ENCODE data around the gene SRSF2. TPM values are rescaled to one million over a fixed set of nuclear protein-coding genes. Genes with fewer than 3 reads are reported as not detected.
"Not testable (repeated sequence)": the region's sequence is repeated elsewhere in the genome, so short reads cannot be mapped to it uniquely, and the experiment has no call there.

The SRSF2 gene
- total RNA-seq, 2 donors from 2014 or later: 258 to 301 TPM

- ATAC-seq (no peak), DNase-seq (no peak)
- TF ChIP-seq POLR2A (IDR thresholded peaks at IDR 0.05): no peak
- no peak for TF ChIP-seq CTCF (IDR thresholded peaks at IDR 0.05)
- Histone ChIP-seq H3K36me3 (replicated peaks in 1 of 2; ENCODE audit: insufficient read depth in 1 of 2, low read depth in 2 of 2) (peaks cover 3 to 7% of the 10 kb centered on the region in 2 donors), H3K9me3 (no peaks in the 10 kb centered on the region), H3K4me1 (no peaks in the 10 kb centered on the region), H3K4me3 (no peak overlapping the region), H3K27me3 (no peaks in the 10 kb centered on the region), H3K27ac (no peak overlapping the region)
- 83 to 85% methylated on average over 9 of the region's 9 CpGs for WGBS, 2 donors
- intact Hi-C loops (cut with DNase I): no loop called here
Measured at GRCh38 chr17:76747716-76748363, 10.7 kb upstream of the SRSF2 start.

DNA sequence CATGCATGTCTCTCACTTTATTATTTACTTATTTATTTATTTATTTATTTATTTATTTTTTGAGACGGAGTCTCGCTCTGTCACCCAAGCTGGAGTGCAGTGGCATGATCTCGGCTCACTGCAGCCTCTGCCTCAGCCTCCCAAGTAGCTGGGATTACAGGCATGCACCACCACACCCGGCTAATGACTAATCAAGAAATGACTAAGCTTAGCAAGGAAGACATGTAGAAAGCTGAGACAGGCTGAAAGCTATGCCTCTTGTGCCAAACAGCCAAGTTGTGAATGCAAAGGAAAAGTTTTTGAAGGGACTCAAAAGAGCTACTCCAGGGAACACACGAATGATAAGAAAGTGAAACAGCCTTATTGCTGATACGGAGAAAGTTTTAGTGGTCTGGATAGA lies 8.7 kb upstream of the SRSF2 start:
- H3K36me3 ChIP-seq (replicated peaks in 1 of 2; ENCODE audit: insufficient read depth in 1 of 2, low read depth in 2 of 2); H3K9me3 ChIP-seq; H3K4me3 ChIP-seq; H3K4me1 ChIP-seq; ATAC-seq; intact Hi-C loops (cut with DNase I); H3K27ac ChIP-seq; DNase-seq; H3K27me3 ChIP-seq: not testable (repeated sequence)
- WGBS, 2 donors: 91 to 98% methylated on average over 6 of the region's 6 CpGs

DNA sequence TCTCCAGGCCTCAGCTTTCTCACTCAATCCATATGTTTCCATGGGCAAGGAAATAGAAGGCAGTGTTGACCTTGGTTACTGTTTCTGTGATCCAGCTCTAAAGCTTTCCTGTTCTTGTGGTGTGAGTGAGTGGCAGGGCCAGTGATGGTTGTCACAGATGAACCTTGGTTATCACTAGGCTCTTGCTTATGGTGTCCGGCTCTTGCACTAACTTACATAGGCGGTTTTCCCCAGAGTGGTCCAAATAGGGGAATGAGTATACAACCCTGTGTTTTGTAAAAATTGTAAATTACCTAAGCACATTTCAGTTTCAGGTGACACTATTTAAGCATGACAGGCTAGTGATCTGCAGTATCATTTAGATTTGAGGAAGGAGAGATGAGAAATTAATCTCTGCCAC lies 7.6 kb upstream of the SRSF2 start:
- TF ChIP-seq CTCF (IDR thresholded peaks at IDR 0.05) (no peak), POLR2A (IDR thresholded peaks at IDR 0.05) (no peak)
- peaks cover 3 to 7% of the 10 kb centered on the region in 2 donors for H3K36me3 ChIP-seq (replicated peaks in 1 of 2; ENCODE audit: insufficient read depth in 1 of 2, low read depth in 2 of 2)
- intact Hi-C loops (cut with DNase I): no loop called here
- H3K27ac ChIP-seq: no peak overlapping the region
- WGBS, 2 donors: 91 to 98% methylated on average over 2 of the region's 2 CpGs
- DNase-seq: no peak
- H3K4me1 ChIP-seq: peaks cover 6% of the 10 kb centered on the region
- no peaks in the 10 kb centered on the region for H3K27me3 ChIP-seq
- H3K9me3 ChIP-seq: no peaks in the 10 kb centered on the region
- no peak overlapping the region for H3K4me3 ChIP-seq
- no peak for ATAC-seq

DNA sequence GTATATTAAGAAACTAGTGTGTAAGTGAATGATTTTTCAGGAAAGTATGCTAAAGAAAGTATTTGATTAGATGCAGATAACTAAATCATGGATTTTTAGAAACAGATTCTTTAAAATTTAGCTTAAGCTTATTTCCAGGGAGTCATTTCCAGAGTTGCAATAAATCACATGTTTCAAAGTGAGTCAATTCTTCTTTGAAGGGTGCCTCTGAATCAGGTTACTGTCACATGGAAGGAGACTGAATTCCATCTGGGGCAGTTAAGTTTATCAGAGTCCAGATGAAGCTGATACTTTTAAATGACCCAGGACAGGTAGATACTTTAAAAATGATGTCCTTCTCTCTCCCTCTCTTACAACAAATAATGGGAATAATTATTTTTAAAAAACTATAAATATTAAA lies 5.8 kb upstream of the SRSF2 start:
- Histone ChIP-seq H3K4me3 (no peak overlapping the region), H3K4me1 (peaks cover 19% of the 10 kb centered on the region), H3K9me3 (no peaks in the 10 kb centered on the region), H3K36me3 (replicated peaks in 1 of 2; ENCODE audit: insufficient read depth in 1 of 2, low read depth in 2 of 2) (peaks cover 3 to 7% of the 10 kb centered on the region in 2 donors), H3K27ac (no peak overlapping the region), H3K27me3 (no peaks in the 10 kb centered on the region)
- intact Hi-C loops (cut with DNase I): no loop called here
- ATAC-seq (no peak), DNase-seq (no peak)
- TF ChIP-seq POLR2A (IDR thresholded peaks at IDR 0.05): no peak
- no peak for TF ChIP-seq CTCF (IDR thresholded peaks at IDR 0.05)

- Histone ChIP-seq H3K27ac (no peak overlapping the region), H3K36me3 (replicated peaks in 1 of 2; ENCODE audit: insufficient read depth in 1 of 2, low read depth in 2 of 2) (peaks cover 3 to 7% of the 10 kb centered on the region in 2 donors), H3K27me3 (no peaks in the 10 kb centered on the region), H3K4me1 (peaks cover 20% of the 10 kb centered on the region), H3K9me3 (no peaks in the 10 kb centered on the region), H3K4me3 (no peak overlapping the region)
- no peak for ATAC-seq
- intact Hi-C loops (cut with DNase I): no loop called here
- WGBS, 2 donors: 74 to 83% methylated on average over 5 of the region's 5 CpGs
- no peak for DNase-seq
- TF ChIP-seq POLR2A (IDR thresholded peaks at IDR 0.05): no peak
- TF ChIP-seq CTCF (IDR thresholded peaks at IDR 0.05): no peak
Measured at GRCh38 chr17:76740329-76741118, 3.4 kb upstream of the SRSF2 start.

GRCh38 chr17:76739568-76740115 lies 2.5 kb upstream of the SRSF2 start:
- H3K4me1 ChIP-seq: peaks cover 29% of the 10 kb centered on the region
- ATAC-seq; H3K36me3 ChIP-seq (replicated peaks in 1 of 2; ENCODE audit: insufficient read depth in 1 of 2, low read depth in 2 of 2); H3K9me3 ChIP-seq; H3K27me3 ChIP-seq; H3K4me3 ChIP-seq; intact Hi-C loops (cut with DNase I); DNase-seq; H3K27ac ChIP-seq: not testable (repeated sequence)
- 92 to 94% methylated on average over 17 of the region's 17 CpGs for WGBS, 2 donors

All from body of pancreas (tissue), 4 donors.